HG03066 (cell line): ENCODE results near the gene ZNF385B.

Experiments
- ATAC-seq: cut with Tn5 transposase; IDR thresholded peaks from one replicate; pipeline ENCODE4 v1.9.1; 2021; ENCODE audit warnings: low read depth; ENCODE audit not compliant: unreplicated experiment

Gene ZNF385B

GRCh38 chr2:179454443-179455171 lies 406.8 kb downstream of the ZNF385B start:
- no peak for ATAC-seq

DNA sequence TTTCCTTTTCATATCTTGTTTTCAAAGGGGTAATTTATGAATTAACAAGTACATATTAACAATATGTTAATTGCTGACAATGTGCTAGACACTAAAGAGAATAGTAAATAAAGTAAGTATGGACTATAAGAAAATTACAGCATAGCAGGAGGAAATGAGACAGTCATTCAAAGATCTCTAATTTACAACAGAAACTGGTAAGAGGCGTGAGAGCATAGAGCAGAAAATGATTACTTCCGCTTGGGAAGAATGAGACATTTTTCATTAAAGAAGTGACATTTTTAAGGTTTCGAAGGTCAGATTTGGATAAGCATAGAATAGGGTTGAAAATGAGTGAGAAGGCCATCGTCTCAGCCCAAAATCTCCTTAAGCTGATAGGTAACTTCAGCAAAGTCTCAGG lies 412.4 kb downstream of the ZNF385B start:
- peak; percentile 91 for ATAC-seq

GRCh38 chr2:179447839-179448447 lies 413.5 kb downstream of the ZNF385B start:
- ATAC-seq, result no peak

DNA sequence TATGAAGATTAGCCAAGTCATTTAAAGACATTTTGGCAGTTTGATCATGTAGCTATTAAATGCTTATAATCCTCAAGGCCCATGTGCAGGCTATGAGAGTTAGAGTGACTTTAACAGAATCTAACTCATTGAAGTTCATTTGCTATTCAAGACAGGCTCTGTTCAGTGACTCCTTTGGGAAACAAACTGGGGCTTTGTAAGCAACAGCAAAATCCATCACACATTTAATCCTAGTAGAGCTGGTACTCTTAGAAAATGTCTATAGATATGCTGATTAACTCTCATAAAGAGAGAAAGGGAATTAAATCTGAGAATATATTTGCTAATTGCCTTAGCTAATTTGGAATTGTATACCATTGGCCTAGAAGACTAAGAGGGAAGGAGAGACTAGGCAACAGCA lies 414.0 kb downstream of the ZNF385B start:
- no peak for ATAC-seq

GRCh38 chr2:179446476-179447141 lies 414.8 kb downstream of the ZNF385B start:
- no peak for ATAC-seq

DNA sequence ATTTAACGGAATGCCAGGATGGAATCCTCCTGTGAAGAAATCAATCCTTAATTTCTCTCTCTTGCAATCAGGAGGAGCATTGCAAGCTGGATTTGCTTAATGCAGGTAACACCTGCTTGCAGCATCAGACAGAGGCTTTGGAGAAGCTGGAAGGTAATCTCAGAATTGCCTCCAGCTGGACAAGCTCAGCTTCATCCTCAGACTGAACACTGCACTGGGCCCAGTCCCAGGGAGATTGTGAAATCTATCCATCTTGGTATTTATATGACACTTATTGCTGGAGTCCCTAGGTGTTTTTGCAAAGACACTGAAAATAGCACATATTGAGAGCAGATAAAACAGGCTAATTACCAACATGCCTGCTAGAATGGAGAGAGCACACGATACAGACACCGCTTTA lies 417.4 kb downstream of the ZNF385B start:
- ATAC-seq, result no peak

- no peak for ATAC-seq
Observed at GRCh38 chr2:179443180-179443579, 418.2 kb downstream of the ZNF385B start.

DNA sequence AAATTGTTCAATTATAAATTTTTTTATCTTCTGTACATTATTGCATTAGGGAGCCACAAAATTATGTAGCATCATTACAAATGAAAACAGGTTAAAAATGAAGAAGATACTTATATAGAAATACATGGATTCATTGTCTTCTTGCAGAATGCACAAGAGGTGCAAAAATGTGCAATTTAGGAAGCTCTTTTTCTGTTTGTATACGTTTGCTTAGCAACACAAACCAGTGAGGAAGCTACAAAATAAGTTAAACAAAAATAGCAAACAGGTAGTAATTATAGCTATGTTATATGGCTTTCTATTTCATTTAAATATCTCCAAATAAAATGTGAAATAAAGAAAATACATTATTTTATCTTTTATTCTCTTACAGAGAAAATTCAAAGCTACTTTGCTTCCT lies 419.2 kb downstream of the ZNF385B start:
- ATAC-seq, result no peak

- ATAC-seq, result no peak
Observed at GRCh38 chr2:179441551-179441950, 419.9 kb downstream of the ZNF385B start.

DNA sequence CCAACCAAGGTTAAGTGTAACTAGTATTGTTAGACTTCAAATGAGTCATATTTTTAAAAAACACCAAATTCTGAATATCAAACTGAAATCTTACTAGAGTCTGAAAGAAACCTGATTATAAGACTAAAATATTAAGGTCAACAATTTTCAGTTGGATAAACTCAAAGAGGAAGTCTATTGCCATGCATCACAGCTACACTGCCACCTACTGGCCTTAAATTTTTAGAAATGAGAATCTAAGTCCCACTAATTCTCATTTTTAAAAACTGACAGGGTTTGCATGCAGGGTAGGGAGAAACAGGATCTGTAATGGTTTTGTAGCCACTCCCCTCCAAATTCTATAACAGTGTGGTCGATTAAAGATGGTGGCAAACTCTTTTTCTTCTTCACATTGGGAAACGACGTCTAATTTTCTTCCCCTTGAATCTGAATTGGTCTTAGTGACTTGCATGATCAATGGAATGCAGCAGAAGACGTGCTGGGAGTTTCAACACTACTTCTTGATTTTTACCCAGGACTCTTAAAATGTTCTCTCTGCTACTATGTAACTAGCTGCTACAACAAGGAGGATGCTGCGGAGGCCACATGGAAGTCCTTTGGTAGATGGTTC lies 420.7 kb downstream of the ZNF385B start:
- peak; percentile 76 for ATAC-seq

DNA sequence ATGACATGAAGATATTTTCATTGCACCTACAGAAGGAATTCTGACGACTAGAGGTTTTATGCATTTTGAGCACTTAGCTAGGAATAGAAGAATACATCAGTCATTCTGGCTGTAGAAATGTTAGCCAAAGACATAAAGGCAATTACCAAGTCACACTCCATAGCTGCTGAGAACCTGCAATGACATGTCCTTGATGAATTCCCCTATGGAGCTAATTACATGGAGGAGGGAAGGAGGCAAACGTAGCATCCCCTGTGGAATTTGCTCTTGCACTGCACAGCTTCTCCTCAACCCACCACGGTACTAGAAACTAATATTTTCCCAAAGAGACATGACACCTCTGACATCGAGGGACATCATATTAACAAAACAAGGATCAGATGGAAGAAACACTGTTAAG lies 422.8 kb downstream of the ZNF385B start:
- ATAC-seq, result no peak

DNA sequence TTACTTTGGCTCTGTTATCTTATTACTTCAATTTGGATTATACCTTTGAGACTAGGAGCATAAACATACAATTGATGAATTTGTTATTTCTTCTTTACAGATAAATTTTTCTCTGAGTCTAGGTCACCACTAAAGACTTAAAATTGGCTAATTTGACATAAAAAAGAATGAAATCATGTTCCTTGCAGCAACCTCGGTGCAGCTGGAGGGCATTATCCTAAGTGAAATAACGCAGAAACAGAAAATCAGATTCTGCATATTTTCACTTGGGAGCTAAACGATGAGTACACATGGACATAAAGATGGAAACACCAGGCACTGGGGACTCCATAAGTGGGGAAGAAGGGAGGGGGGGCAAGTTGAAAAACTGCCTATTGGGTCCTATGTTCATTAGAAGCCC lies 424.0 kb downstream of the ZNF385B start:
- no peak for ATAC-seq

GRCh38 chr2:179435566-179435965 lies 425.8 kb downstream of the ZNF385B start:
- no peak for ATAC-seq

GRCh38 chr2:179435000-179435399 lies 426.4 kb downstream of the ZNF385B start:
- ATAC-seq, result no peak

DNA sequence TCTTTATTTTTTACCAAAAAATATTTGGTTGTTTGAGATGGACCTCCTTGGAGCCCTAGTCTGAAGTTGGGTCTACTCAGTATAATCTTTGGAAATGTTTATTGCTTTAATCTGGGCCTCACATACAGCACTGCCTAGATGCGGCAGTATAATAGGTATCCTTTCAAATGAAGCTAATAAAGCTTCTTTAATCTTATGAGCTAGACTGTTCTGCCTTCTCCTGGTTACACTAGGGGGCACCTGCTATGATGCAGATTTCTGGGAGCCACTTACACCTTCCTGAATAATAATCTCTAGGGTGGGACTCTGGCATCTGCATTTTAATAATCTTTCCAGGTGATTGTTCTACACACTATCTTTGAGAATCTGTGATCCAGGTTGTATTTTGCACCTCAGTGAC lies 427.1 kb downstream of the ZNF385B start:
- no peak for ATAC-seq

GRCh38 chr2:179432751-179433150 lies 428.7 kb downstream of the ZNF385B start:
- no peak for ATAC-seq

- no peak for ATAC-seq
Observed at GRCh38 chr2:179429597-179429996, 431.8 kb downstream of the ZNF385B start.

DNA sequence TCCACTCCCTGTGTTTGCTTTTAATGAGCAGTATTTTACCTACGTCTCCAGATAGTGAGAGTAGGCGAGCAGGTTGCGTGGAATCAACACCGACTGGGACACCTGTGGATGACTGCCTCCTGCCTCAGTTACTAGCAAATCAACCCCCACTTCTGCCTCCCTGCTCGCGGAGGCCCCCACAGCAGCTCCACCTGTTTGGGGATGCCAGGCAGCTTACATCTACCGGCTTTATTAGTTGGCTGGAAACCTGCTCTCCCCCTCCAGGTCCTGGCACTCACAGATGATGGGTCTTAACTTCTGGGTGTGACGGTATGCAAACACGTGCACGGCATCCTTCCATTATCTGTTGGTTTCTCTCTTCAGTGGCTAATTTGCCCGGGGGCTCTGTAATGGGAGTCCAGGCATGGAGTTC lies 432.3 kb downstream of the ZNF385B start:
- ATAC-seq, result no peak

DNA sequence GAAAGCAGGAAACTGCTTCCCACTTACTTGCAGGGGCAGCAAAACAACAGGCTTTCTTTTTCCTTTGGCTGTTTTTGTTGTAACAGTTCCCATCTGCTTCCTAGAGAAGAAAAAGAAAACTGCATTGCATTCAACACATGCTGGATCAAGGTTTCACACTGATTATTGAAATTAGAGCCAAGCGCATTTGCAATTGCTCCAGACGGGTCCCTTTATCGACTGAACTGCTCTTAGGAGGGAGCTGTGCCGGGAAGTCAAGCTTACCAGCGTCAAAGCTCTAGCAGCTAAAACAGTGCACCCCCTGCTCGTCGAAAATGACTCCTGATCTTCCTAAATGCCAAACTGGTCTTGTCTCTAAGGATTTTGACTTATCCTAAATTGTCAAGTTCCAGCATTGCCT lies 432.8 kb downstream of the ZNF385B start:
- ATAC-seq, result no peak

DNA sequence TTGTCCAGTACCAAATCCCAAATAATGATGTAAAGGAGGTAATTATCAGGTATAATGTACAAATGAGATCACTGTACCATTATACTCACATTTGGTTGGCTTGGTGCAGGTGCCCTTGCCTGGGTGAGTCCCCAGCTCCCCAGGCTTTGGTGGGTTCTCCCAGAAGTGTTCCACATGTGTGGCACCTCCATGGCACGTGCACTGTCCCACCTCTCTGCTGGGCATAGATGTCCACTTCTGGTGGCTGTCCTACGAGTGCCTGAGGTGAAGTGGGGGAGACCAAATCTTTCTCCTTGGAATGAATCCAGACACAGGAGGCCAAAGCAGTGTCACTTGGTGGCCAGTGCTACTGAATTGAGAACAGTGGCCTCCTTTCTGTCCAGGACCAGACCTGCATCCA lies 434.3 kb downstream of the ZNF385B start:
- no peak for ATAC-seq

- no peak for ATAC-seq
Observed at GRCh38 chr2:179424571-179424970, 436.8 kb downstream of the ZNF385B start.
